HG03457 (cell line): ENCODE measurements around the gene CEP57.

Source experiments
- ATAC-seq: cut with Tn5 transposase; IDR thresholded peaks from one replicate; pipeline ENCODE4 v1.9.1; 2021; ENCODE audit warnings: moderate number of reproducible peaks; ENCODE audit not compliant: unreplicated experiment

Gene CEP57

GRCh38 chr11:95790123-95790932, at the start of gene CEP57:
Gene CEP57, plus strand, starts transcription at chr11:95790498. Its CDS starts 201 bp downstream, at chr11:95790699.
- peak; percentile 57 for ATAC-seq

DNA sequence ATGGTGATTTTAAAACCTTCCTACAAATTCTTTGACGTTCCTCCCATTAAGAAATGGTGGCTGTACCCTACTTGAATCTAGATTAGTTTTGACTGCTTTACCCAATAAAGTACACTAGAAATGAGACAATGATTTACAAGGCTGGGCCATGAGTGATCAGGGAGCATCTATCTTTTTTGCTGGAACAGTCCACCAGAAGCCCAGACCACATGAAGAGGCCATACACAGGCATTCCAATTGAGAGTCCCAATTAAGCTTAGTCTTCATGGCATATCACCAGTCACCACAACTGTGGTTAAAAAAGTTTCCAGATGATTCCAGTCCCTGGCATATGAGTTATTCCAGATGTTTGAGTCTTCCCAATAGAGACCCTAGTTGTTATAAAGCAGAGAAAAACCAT, 40.2 kb upstream of the CEP57 start:
- ATAC-seq, result no peak

GRCh38 chr11:95751515-95751914, 38.8 kb upstream of the CEP57 start:
- no peak for ATAC-seq

GRCh38 chr11:95760941-95761340, 29.4 kb upstream of the CEP57 start:
- ATAC-seq, result no peak

DNA sequence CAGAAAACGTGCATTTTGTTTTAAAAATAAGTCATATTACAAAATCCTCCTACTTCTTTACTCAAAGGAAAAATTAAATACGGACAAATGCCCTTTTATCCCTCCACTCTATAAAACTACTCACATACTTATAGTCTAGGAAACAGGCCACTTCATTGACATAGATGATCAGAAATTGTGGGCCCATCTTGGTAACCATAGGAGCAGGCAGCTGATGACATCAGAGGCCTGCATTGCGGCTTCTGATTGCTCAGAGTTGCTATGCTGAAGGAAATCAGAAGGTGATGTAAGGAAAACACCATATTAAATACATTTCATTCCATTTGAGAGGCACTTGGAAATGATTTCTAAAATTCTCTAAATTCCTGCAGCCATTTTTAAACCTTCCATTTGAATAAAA, 27.8 kb upstream of the CEP57 start:
- ATAC-seq, result no peak

- ATAC-seq, result no peak
These were observed 25.9 kb upstream of the CEP57 start for GRCh38 chr11:95764267-95764898.

DNA sequence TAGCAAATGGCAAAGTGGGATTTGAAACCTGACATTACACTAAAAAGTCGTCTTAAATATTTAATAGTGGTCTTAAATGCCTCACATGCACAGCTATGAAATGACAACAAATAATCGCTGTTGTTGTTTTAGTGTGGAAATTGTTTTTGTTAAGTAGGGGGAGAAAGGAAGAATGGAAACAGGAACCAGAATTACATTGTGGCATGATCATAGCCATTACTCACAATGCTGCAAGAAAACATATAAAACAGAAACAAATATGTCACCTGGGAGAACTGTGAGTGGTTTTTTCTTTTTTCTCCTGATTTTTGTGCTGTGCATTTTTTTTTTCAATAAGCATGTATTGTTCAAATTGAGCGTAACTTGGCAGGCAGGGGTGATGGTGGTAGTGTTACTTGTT, 23.6 kb upstream of the CEP57 start:
- ATAC-seq, result no peak

- ATAC-seq, result no peak
These were observed 22.8 kb upstream of the CEP57 start for GRCh38 chr11:95767498-95767897.

GRCh38 chr11:95768521-95768920, 21.8 kb upstream of the CEP57 start:
- ATAC-seq, result no peak

GRCh38 chr11:95776859-95777258, 13.4 kb upstream of the CEP57 start:
- ATAC-seq, result no peak

DNA sequence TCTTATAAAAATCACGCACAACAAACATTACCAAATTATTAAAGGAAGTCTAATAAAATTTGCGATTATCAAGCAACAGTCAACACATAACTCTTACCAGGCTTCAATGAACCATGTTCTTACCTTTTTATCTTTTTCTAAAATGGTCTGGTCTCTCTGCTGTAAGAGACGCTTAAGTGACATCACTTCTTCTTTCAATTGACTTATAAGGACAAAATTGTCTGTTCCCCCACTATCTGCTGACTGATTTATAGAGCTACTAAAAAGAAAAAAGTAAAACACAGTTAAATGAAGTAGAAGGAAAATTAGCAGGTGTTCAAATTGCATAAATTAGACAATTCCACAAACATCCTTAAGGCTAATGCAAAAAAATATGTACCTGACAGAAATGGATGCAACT, 11.6 kb upstream of the CEP57 start:
- no peak for ATAC-seq

DNA sequence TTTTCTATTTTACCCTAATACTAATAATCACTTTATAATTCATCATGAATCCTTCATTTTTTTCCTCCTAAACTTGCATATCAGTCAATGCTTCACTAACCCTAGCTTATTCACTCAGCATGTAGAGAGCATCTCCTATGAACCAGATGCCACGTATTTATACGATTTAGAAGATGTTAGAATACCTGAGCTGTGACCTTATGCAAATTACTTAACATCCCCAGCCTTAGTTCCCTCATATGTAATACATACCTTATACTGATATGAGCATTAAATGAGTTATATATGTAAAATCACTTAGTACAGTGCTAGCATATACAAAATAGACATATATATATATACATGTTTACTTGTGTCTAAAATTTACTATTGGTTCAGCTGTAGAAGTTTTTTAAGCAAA, 9.8 kb upstream of the CEP57 start:
- ATAC-seq, result no peak

DNA sequence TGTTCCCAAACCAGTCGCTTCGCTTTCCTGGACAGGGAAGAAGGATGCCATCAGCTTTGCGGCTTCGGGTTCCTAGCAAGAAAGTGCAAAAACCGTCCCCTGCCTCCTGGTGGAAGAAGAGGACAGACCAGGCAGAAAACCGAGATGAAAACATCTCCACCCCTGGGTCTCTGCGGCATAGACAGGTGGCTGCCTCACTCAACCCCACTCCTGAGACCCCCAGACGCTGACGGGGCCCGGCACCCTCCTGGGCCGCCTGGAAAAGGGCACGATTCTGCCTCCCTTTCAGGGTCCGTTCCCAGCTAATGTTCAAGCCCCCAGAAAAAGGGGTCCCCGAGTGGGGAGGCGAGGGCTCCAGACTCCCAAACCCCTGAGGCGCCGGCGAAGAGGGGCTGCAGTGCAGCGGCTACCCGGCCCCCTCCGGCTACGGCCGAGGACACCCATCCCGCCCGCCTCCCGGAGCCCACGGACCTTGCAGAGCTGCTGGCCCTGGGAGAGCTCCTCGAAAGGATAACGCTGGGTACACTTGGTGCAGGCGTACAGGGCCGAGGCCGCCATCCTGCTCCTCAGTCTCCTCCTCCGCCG, 1.3 kb upstream of the CEP57 start:
- ATAC-seq, result no peak

DNA sequence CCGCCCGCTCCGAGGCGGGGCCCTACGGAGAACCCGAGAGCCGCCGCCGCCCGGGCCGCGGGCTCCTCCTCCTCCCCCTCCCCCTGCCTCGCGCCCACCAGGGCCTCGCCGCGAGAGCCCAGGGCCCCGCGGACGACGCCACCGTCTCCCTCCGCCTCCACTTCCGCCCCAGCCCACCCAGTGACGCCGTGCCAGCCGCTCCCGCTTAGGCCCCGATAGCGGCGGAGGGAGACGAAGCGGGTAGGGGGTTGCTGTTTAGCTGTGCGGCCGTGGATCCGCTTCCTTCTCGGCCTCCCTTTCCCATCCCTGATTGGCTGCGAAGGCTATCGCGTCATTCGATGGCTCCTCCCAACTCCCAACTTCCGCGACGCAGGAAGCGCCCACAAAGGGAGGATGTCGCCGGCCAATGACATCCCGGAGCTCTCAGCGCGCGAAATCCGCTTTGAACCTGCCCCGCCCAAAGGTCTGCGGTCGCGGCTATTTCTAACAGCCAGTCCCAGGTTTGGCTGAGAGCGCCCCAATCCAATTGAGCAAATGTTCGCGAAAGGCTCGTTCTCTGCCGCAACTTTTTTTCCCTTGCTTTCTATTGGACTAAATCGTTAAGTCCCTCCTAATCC, 684 bp upstream of the CEP57 start, which contains the start of gene FAM76B:
Gene FAM76B, minus strand, starts transcription at position 277 of the 617 bp plus-strand sequence. CDS start 304 bp downstream, outside the sequence.
- ATAC-seq, result peak; percentile 74

- ATAC-seq, result no peak
These were observed 823 bp downstream of the CEP57 start for GRCh38 chr11:95790933-95791708.

DNA sequence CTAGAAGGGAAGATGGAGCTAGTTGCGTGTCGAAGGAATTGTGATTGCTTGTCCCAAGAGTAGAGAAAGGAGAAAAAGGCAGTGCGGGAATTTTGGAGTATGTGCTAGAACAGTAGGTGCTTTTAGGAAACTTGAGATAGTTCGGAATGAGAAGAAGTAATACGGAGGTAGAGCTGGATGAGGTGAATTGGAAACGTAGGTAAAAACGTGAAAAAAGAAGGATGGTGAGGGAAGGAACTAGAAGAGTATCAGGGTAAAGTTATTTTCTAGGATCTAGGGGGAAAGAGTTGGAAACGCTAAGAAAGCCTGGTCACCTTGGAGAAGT, 1.4 kb downstream of the CEP57 start:
- no peak for ATAC-seq

- no peak for ATAC-seq
These were observed 1.9 kb downstream of the CEP57 start for GRCh38 chr11:95792200-95792599.

- no peak for ATAC-seq
These were observed 2.4 kb downstream of the CEP57 start for GRCh38 chr11:95792700-95793099.

DNA sequence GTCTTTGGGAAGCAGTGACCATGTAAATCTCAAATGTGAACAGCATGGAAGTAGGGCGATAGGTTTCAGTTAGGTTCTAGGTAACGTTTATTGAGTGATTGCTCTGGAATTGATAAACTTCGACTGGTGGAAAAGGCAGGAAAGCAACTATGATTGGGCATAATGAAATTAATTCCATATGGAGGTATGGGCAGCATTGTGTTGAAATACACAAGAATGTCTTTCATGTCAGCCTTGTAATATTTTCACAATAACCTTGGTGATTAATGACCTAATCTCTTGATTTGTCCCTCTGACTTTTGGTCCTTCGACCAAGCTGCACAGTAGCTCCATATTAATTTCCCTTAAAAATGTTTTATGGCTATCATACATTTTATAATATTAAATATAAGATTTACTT, 2.8 kb downstream of the CEP57 start:
- no peak for ATAC-seq

GRCh38 chr11:95794086-95794485, 3.8 kb downstream of the CEP57 start:
- no peak for ATAC-seq
